Brain microvascular endothelial cell (primary cell): Measurements from ENCODE around the gene MALRD1.

ENCODE experiments used
- DNase-seq: peaks from one replicate; pipeline ENCODE4 v3.0.0-alpha.2; 2020
- H3K27ac ChIP-seq: fragments of 250-450 bp; sonication (Bioruptor Pico); 2 replicates; pipeline ENCODE4 v1.5.1; 2020; ENCODE audit warnings: mild to moderate bottlenecking, moderate library complexity
- H3K27me3 ChIP-seq: fragments of 250-450 bp; sonication (Bioruptor Pico); replicated peaks from 2 replicates; pipeline ENCODE4 v1.5.1; 2020; ENCODE audit warnings: mild to moderate bottlenecking
- H3K36me3 ChIP-seq: fragments of 250-450 bp; sonication (Bioruptor Pico); replicated peaks from 2 replicates; pipeline ENCODE4 v1.5.1; 2020; ENCODE audit warnings: mild to moderate bottlenecking
- H3K4me3 ChIP-seq: 2 replicates; pipeline ENCODE4 v1.5.1; 2011; ENCODE audit warnings: low read depth, mild to moderate bottlenecking, control low read depth, low read length, moderate library complexity
- in situ Hi-C: cut with HindIII; loops from 2 replicates; pipeline ENCODE4 v1.10.0; 2017; ENCODE audit warnings: low sequenced_read_pairs, low pct_ligation_motif_present
- TF ChIP-seq, protein P1 (sequence below): IDR thresholded peaks from 2 replicates; pipeline ENCODE4 v1.5.1; 2011; ENCODE audit warnings: low read depth, mild to moderate bottlenecking, moderate library complexity, low read length, control low read depth, inconsistent platforms; ENCODE audit errors: missing control alignments

The MALRD1 gene

DNA sequence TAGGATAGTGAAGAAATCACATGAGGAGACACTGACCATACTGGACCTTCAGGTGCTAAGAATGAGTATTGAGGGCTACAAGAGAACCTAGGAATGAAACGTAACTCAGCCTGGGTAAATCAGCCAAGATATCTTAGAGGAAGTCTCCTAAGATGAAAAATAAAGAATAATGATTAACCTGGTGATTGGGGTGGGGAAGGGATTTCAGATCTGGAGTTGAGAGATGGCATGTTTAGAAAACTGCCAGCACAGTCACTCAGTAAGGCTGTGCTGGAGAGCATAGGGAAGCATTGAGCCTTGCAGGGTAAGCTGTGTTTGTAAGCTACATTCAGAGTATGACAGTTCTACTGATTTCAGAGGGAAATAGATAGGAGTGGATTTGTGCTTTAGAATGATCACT, 1.9 kb upstream of the MALRD1 start:
- Histone ChIP-seq H3K27me3 (no peaks in the 10 kb centered on the region), H3K4me3 (no peak overlapping the region), H3K27ac (no peak overlapping the region), H3K36me3 (no peaks in the 10 kb centered on the region)
- TF ChIP-seq, protein P1, sequence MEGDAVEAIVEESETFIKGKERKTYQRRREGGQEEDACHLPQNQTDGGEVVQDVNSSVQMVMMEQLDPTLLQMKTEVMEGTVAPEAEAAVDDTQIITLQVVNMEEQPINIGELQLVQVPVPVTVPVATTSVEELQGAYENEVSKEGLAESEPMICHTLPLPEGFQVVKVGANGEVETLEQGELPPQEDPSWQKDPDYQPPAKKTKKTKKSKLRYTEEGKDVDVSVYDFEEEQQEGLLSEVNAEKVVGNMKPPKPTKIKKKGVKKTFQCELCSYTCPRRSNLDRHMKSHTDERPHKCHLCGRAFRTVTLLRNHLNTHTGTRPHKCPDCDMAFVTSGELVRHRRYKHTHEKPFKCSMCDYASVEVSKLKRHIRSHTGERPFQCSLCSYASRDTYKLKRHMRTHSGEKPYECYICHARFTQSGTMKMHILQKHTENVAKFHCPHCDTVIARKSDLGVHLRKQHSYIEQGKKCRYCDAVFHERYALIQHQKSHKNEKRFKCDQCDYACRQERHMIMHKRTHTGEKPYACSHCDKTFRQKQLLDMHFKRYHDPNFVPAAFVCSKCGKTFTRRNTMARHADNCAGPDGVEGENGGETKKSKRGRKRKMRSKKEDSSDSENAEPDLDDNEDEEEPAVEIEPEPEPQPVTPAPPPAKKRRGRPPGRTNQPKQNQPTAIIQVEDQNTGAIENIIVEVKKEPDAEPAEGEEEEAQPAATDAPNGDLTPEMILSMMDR = no peak
- in situ Hi-C loops = no loop called here
- no peak for DNase-seq

DNA sequence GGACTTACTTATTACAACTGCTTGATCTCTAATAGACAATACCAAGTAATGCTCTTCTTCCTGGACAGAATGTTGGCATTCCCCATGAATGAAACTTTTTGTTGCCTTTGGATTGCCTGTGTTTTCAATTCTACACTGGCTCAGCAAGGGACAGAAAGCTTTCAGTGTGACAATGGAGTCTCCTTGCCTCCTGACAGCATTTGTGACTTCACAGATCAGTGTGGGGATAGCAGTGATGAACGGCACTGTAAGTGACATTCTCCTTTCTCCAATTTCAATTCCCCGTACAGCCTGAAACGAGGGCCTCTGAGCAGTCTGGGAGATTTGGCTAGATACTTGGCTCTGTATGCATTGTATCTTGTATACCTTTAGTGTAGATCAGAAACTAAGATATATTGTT, 290 bp downstream of the MALRD1 start:
- in situ Hi-C loops = no loop called here
- DNase-seq = no peak
- H3K27me3 ChIP-seq = no peaks in the 10 kb centered on the region
- TF ChIP-seq, protein P1 = no peak
- no peak overlapping the region for H3K4me3 ChIP-seq
- H3K36me3 ChIP-seq = no peaks in the 10 kb centered on the region
- no peak overlapping the region for H3K27ac ChIP-seq

DNA sequence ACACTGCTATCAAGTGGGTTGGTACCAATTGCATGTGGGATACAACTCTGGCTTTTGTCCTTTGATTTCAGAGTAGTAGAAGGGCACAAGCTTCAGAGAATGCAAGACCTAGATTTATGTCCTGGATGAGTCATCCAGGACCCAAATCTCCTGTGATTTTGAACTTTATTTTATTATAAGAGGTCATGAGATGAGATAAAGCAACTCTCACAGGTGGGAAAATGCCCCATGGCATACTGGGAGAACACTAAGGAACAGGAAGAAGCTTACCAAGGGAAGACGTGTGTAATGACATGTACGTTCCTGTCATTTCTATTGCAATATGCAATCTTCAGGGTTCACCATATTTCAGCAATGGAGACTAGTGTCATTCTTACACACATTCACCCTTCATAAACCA, 966 bp downstream of the MALRD1 start:
- TF ChIP-seq, protein P1 = no peak
- H3K4me3 ChIP-seq = no peak overlapping the region
- H3K36me3 ChIP-seq = no peaks in the 10 kb centered on the region
- no peak overlapping the region for H3K27ac ChIP-seq
- in situ Hi-C loops = no loop called here
- DNase-seq = no peak
- no peaks in the 10 kb centered on the region for H3K27me3 ChIP-seq

DNA sequence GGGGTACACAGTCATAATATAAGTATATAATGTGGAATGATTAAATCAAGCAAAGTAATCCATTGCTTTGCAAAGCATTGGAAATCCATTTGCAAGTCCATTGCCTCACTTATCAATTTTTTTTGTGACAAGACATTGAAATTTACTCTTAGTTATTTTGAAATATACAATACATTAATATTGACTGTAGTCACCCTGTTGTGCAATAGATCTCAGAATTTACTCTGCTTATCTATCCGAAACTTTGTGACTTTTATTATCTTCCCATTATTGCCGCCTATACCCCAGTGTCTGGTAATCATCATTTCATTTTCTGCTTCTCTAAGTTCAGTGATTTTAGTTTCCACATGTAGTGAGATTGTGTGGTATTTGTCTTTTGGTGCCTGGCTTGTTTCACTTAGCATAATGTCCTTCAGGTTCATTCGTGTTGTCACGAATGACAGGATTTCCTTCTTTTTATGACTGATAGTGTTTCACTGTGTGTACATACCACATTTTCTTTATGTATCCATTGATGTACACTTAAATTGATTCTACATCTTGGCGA, 5.8 kb downstream of the MALRD1 start:
- no peak overlapping the region for H3K27ac ChIP-seq
- TF ChIP-seq, protein P1 = no peak
- in situ Hi-C loops = no loop called here
- DNase-seq = no peak
- no peaks in the 10 kb centered on the region for H3K36me3 ChIP-seq
- no peak overlapping the region for H3K4me3 ChIP-seq
- H3K27me3 ChIP-seq = no peaks in the 10 kb centered on the region

DNA sequence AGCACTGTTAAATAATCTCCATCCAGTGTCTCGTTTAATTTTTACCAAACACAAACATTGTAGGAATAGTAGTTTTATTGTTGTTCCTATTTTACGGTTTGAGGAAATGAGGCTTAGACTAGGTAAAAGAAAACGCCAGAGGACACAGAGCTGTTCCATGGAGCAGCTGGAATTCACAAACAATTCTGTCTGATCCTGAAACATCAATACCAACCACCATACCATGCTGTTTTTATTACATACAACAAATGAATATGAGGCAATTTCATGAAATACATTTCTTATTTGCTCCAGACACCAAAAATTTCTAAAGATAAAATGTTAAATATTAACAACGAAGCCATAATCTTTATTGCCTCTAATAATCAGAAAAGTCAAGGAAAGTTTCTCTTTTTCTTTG, 9.4 kb downstream of the MALRD1 start:
- Histone ChIP-seq H3K4me3 (no peak overlapping the region), H3K27me3 (no peaks in the 10 kb centered on the region), H3K27ac (no peak overlapping the region), H3K36me3 (no peaks in the 10 kb centered on the region)
- in situ Hi-C loops = no loop called here
- TF ChIP-seq, protein P1 = no peak
- no peak for DNase-seq

DNA sequence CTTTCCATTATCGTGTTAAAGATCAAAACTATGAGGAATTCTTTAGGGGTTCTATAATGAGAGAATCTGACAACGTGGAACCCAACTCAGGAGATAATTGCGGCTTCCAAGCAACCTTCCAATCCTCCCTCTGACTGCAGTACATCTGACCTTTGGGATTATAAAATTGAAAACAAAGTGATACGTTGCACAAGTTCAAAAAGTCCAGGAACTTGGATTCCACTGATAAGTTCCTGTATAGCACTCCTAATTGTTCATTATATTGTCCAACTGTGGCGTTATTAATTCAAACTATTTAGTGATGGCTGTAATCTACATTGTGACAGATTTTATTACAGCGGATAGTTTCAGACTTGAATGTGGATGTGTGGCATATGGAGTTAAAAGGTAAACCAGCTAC, 15.4 kb downstream of the MALRD1 start:
- H3K27me3 ChIP-seq = no peaks in the 10 kb centered on the region
- H3K27ac ChIP-seq = no peak overlapping the region
- no peak overlapping the region for H3K4me3 ChIP-seq
- H3K36me3 ChIP-seq = no peaks in the 10 kb centered on the region
- in situ Hi-C loops = no loop called here
- TF ChIP-seq, protein P1 = no peak
- DNase-seq = no peak
